ENCODE measurements around the gene LTN1. TPM values are rescaled to one million over a fixed set of nuclear protein-coding genes. Genes with fewer than 3 reads are reported as not detected.

Gene LTN1
- total and polyA plus RNA-seq, 2 of the 13 experiments (the other 11 are each of a cell fraction or from before 2014, with no cell fraction given) = 6.7 to 24.6 TPM

GRCh38 chr21:29024474-29025327, 32.0 kb upstream of the LTN1 start, which contains the start of gene USP16 (continued):
- TF ChIP-seq RFX5 (IDR thresholded peaks at IDR 0.05; ENCODE audit: low read depth, low read length) (no peak), STAG1 (CRISPR knock-in tag; IDR thresholded peaks at IDR 0.05) (no peak), ZNF468 (CRISPR knock-in tag; IDR thresholded peaks at IDR 0.05) (no peak), PAXIP1 (CRISPR knock-in tag; conservative IDR thresholded peaks at IDR 0.05) (no peak; the same call in 1 of the 2 replicates), ZBTB42 (CRISPR knock-in tag; IDR thresholded peaks at IDR 0.05) (no peak), ZBTB20 (CRISPR knock-in tag; IDR thresholded peaks at IDR 0.05; ENCODE audit: borderline replicate concordance, low read depth) (peak; percentile 74; the same call in 1 of the 2 replicates), PHF5A (CRISPR knock-in tag; IDR thresholded peaks at IDR 0.05; ENCODE audit: low read depth, unreplicated experiment) (no peak), ZNF512 (CRISPR knock-in tag; IDR thresholded peaks at IDR 0.05) (no peak), ATRX (CRISPR knock-in tag; IDR thresholded peaks at IDR 0.05; ENCODE audit: borderline replicate concordance) (no peak)

Data from HepG2 (cell line).